HG02678 (cell line): ENCODE measurements around the gene HSD17B4.
"Not testable (repeated sequence)": the region's sequence is repeated elsewhere in the genome, so short reads cannot be mapped to it uniquely, and the experiment has no call there.

Experiments
- ATAC-seq: cut with Tn5 transposase; IDR thresholded peaks from one replicate; pipeline ENCODE4 v1.9.1; 2021; ENCODE audit warnings: mild to moderate bottlenecking, moderate library complexity; ENCODE audit not compliant: unreplicated experiment

Gene HSD17B4

DNA sequence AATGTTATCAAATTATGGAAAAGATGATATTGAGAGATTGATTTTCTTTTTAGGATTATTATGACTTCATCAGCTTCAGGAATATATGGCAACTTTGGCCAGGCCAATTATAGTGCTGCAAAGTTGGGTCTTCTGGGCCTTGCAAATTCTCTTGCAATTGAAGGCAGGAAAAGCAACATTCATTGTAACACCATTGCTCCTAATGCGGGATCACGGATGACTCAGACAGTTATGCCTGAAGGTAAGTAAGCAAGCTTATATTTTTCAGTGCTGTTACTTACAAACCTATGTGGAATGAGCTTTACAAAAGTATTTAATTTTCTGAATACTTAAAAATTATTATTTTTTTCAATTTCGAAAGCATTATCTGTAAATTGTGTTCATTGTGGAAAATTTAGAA lies 26.5 kb downstream of the HSD17B4 start:
- ATAC-seq = no peak

DNA sequence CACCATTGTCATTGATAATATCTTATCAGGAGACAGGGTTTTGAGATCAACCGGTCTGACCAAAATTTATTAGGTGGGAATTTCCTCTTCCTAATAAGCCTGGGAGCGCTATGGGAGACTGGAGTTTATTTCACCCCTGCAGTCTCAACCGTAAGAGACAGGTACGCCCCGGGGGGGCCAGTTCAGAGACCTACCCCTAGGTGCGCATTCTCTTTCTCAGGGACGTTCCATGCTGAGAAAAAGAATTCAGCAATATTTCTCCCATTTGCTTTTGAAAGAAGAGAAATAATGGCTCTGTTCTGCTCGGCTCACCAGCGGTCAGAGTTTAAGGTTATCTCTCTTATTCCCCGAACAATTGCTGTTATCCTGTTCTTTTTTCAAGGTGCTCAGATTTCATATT lies 28.3 kb downstream of the HSD17B4 start:
- ATAC-seq = not testable (repeated sequence)

DNA sequence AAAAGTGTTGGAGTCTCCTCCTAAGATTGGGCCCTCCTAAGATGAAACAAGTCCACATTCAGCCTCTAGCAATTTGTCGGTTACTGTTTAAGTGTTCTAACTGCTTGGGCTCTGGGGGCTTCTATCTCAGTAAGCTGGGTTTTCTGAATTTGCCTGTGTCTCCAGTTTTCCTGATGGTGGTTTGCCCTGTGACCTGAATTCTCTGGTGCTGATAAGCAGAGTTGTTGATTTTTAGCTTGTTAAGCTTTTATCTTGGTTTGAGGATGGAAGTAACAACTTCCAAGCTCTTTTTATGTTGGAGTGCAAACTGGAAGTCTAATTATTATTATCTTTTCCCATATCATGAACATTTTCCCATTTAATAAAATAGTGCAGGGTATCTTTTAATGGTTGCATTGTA lies 30.9 kb downstream of the HSD17B4 start:
- no peak for ATAC-seq

DNA sequence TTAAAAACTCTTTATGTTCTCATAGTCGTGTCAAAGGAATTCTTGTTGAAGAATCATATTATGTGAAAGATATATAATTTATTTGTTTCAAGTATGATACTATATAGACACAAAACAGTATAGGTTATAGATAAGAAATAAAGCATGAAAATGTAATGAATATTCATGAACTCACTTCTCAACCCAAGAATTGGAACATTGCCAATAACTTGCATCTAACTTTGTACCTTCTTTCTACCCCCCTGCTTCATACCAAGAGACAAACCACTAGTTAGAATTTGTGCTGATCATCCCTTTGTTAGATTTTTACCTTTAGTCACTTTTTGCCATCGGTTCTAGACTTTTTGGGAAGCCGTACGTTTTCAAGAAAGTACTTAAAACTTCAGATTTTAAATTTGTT lies 32.6 kb downstream of the HSD17B4 start:
- no peak for ATAC-seq

DNA sequence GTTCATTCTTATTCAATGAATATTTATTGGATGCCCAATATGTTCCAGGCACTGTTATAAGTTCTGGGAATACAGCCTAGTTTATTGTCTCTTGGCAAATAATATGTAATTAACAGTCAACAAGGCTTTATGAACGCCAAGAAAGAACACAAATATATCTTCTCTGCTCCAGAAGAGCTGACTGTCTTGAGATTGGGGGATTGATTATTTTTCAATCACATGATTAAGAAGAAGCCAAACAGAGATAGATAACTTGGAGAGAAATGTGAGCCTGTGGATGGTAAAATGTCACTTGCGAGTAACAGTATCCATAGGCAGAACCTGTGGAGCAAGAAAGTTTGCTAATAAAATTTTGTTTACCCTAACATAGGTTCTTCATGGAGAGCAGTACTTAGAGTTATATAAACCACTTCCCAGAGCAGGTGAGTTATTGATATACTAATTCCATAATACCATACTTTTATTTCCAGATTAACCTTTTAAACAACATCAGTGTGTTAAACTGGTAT lies 49.4 kb downstream of the HSD17B4 start:
- no peak for ATAC-seq

DNA sequence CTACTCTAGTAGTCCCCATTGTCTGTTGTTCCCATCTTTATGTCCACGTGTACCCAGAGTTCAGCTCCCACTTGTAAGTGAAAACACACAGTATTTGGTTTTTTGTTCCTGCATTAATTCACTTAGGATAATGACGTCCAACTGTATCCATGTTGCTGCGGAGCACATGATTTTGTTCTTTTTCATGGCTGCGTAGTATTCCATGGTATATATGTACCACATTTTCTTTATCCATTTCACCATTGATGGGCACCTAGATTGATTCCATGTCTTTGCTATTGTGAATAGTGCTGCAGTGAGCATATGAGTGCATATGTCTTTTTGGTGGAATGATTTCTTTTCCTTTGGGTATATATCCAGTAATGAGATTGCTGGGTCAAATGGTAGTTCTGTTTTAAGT lies 51.6 kb downstream of the HSD17B4 start:
- ATAC-seq = not testable (repeated sequence)

DNA sequence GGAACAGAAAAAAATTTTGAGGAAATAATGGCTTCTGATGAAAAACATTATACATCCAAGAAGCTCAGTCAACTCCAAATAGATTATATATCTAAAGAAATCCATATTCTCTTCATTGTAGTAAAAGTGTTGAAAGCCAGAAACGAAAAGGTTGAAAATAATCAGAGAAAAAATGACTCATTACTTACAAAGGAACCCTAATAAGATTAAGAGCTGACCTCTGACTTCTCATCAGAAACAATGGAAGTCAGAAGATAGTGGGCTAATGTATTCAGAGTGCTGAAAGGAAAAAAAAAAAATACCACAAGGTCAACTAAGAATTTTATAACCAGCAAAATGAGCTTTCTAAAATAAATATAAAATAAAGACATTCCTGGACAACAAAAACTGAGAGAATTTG lies 60.0 kb downstream of the HSD17B4 start:
- no peak for ATAC-seq

DNA sequence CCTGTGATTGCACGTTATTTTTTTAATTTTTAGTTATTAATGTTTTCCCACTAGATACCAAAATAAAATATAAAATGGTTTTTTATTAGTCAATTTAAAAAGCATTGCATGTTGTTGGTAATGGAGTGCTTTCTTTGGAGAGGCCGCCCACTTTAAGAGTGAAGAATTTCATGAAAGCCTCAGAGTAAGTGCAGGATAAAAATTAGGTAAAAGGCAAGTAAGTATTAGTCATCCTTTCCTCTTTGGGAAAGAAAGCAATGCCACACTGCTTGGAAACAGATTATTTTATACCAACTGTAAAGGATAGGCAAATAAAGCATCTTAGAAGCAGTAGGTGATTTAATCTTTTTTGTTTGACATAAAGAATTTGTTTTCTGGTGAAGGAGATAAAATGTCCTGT lies 62.9 kb downstream of the HSD17B4 start:
- ATAC-seq = no peak

DNA sequence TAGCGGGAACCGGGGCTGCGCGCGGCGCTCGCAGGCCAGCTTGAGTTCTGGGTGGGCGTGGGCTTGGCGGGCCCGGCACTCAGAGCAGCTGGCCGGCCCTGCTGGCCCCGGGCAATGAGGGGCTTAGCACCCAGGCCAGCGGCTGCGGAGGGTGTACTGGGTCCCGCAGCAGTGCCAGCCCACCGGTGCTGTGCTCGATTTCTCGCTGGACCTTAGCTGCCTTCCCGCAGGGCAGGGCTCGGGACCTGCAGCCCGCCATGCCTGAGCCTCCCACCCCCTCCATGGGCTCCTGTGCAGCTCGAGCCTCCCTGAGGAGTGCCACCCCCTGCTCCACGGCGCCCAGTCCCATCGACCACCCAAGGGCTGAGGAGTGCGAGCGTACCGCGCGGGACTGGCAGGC lies 64.8 kb downstream of the HSD17B4 start:
- ATAC-seq = not testable (repeated sequence)

DNA sequence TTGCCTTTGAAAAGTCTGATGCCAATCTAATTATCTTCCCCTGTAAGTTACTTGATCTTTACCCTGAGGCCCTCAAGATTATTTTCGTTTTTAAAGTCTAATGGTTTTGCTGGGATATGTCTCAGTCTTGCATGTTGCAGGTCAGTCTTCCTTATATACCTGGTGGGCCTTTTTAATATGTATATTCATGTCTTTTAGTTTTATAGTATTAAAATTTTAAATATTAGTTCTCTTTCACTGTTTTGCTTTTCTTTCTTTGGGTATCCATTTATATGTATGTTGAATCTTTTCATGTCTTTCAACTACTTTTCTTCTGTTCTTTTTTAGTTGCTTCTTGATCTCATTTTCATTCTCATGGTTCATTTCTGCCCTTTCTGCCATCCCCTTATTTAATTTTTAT lies 68.9 kb downstream of the HSD17B4 start:
- ATAC-seq = no peak

DNA sequence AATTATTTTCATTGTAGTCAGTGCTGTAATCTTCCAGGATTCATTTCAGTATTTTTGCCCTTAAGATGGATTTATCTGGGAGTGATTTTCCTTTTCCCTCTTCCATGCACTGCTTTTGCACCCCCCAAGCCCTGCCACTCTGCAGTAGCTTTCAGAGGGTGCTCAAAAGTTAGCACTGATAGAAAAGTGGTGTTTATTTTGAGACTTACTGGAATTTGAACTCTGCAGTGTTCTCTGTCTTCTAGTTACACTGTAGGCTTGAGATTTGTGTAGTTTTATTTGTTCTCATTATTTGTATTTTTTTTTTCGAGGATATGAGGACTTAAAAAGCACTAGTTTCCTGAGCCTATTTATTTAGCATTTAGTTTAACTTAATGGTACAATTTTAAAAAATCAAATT lies 70.5 kb downstream of the HSD17B4 start:
- no peak for ATAC-seq

DNA sequence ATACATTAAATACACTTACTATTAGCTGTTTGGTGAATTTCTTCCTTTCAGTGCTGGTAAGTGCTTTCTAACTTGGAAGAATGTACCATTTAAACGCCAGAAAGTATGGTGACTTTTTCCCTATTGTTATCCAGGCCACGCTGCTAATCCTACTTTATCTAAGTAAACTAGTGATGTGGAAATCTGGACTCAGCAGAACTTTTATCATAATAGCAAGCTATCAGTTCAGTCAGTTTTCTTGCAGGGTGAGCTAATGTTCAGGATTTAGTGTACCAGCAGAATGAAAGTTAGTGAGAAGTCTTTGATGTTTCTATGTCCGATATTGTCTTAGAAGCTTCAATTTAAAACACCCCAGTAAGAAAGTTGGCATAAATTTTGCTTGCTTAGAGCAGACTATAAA lies 72.2 kb downstream of the HSD17B4 start:
- no peak for ATAC-seq

DNA sequence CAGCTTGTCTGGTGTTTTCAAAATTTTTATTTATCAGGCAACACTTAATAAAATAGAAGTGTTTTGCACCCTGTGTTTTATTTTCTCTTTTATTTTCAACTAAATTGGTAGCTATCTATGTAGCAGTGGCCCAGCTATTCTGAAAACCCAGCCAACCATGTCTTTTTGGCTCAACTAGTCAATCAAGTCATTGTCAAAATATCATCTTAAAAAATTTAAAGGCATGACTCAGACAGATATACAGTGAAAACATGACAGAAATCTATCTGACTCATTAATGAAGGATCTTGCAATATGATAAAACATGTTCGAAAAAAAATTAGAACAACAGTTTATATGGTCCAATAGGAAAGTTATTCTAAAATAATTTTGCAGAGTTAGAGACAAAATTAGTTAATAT lies 75.1 kb downstream of the HSD17B4 start:
- no peak for ATAC-seq

DNA sequence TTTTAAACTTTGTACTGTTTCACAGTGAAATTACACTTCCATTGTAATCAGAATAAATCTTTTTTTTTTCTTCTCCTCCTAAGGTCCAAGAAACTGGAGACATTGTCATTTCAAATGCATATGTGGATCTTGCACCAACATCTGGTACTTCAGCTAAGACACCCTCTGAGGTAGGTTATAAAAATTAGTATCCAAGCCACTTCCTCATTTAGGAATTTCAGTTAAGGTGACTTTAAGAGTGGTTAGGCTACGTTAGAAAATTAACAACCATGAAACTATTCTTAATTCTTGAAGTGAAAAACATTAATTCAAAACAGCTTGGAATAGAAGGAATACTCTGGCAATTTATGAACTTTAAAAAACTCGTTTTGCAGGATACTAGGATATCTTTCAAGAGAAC lies 77.5 kb downstream of the HSD17B4 start:
- ATAC-seq = no peak

DNA sequence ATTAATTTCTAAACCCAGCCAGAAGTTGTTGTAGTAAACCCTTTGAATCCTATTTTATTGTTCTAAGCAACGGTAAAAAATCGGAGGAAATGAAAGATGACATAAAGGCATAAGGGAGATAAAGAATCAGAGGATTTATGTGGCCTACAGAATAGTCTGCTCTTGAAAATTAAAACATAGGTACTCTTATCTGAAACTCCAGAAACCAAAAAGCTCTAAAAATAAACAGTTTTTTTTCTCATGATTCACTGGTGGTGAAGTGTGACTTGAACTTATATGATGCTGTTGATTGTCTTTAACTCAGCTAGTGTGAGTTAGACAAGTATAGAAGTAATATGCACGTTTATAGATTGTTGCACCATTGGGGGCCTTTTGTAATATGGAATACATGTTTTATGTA lies 80.3 kb downstream of the HSD17B4 start:
- ATAC-seq = no peak

DNA sequence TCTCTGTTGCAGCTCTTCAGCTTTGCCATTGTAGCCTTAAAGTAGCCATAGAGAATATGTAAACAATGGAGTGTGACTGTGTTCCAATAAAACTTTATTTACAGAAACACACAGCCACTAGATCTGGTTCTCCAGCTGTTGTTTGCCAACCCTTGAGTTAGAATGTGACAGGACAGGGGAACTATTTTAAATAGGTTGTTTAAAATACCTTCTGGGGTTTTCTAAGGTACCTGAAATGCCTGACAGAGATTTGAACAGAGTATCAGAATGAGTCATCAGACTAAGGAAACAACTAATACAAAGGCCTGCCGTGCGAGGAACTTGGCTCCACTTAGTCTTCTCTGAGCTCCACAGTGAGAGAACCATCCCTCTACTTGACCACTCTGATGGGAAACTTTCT lies 85.4 kb downstream of the HSD17B4 start:
- ATAC-seq = peak; percentile 100

DNA sequence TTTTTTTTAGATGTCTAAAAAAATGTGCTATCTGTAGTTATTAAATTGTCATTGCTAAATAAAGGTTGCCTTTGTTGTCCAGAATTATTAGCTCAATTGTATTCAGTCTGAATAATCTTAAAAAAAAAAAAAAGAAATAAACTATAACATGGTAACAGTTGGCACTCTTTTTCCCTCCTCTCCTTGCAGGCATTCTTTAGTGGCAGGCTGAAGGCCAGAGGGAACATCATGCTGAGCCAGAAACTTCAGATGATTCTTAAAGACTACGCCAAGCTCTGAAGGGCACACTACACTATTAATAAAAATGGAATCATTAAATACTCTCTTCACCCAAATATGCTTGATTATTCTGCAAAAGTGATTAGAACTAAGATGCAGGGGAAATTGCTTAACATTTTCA lies 89.4 kb downstream of the HSD17B4 start:
- ATAC-seq = no peak

DNA sequence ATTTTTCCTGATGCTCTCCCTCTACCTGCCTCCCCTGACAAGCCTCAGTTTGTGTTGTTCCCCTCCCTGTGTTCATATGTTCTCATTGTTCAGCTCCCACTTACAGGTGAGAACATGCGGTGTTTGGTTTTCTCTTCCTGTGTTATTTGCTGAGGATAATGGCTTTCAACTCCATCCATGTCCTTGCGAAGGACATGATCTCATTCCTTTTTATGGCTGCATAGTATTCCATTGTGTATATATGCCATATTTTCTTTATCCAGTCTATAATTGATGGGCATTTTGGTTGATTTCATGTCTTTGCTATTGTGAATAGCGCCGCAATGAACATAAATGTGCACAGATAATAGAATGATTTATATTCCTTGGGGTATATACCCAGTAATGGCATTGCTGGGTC lies 99.5 kb downstream of the HSD17B4 start:
- no peak for ATAC-seq

DNA sequence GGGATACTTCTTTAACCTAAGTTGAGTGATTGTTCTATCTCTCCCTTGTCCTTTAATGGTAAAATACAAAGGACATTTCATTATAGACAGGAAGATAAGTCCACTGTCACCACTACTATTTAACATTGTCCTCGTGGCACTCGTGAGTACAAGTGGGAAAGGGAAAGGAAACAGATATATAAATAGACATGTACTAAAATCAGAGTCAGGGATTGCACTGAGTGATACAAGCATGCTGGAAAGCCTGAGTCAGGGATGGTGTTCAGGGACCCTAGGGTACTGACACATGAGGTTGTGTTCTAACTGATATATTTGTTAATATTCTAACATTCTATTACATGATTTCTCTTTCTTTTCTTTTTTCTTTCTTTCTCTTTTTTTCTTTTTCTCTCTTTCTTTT lies 102.3 kb downstream of the HSD17B4 start:
- no peak for ATAC-seq

DNA sequence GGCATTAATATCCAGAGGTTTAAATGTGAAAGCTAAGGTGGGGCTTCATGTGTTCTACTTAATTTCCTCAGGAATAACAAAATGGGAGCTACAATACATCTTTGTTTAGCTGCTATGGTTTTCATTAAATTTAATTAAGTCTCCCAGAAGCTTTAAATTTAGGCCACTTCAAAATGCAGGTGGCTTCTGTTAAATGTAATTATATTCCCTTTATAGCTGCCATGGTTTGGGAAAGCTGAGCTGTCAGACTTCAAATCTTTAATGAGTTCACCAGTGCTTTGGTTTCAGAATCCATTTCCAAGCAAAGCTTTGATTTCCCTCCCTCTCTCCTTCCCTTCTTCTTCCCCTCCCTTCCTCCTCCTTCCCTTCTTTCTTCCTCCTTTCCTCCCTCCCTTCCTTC lies 118.6 kb downstream of the HSD17B4 start:
- no peak for ATAC-seq

DNA sequence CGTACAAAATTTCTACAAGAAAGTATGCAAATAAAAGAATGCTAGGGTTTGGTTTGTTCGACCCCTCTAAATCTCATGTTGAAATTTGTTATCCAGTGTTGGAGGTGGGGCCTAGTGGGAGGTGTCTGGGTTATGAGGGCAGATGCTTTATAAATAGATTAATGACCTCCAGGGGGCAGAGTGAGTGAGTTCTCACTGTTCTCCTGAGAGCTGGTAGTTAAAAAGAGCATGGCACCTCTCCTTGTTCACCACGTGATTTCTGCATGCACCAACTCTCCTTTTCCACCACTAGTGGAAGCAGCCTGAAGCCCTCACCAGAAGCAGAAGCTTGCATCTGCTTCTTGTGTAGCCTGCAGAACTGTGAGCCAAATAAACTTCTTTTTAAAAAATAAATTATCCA lies 126.6 kb downstream of the HSD17B4 start:
- peak; percentile 41 for ATAC-seq

DNA sequence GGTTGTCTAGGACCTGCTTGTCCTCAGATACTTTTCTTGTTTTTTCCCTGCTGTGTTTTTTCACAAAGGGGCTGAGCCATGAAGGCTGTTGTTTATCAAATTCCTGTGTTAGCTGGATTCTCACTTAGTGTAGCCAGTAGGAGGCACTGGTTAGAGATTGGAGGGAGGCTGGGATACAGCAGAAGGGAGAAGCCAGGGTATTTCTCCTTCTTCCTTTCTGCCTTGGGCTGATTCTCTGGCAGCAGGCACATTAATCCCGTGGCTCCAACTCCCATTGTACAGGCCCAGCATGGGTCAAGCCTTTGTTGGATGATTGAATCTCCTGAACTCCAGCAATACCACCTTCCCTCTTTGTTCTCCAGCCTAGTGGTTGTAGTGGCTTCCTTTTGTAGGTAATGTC lies 130.7 kb downstream of the HSD17B4 start:
- ATAC-seq = no peak

DNA sequence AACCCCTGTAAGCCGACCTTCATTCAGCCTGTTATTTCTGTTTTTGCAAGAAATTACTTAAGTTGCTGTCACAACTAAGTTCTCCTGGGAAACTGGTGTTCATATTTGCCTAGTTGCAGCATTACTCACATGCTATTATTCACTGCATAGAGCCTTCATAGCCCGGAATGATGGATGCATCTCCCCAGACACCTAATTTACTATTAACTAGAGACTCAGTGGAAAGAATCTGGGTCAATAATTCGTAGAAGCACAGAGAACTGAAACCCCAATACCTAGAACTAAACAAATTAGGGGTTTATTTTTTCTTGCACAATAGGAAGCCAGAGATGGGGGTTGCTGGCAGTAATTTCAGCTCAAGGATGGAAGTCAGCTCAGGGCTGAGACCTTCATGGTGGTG lies 131.4 kb downstream of the HSD17B4 start:
- peak; percentile 89 for ATAC-seq
